ENCODE results near the gene BDKRB1.

- no peak for TF ChIP-seq EZH2 (IDR thresholded peaks at IDR 0.05; ENCODE audit: insufficient read depth, poor library complexity, severe bottlenecking)
- no peak for TF ChIP-seq EZH2phosphoT487 (IDR thresholded peaks at IDR 0.05; ENCODE audit: insufficient read depth, low read depth)
These were observed 41.2 kb upstream of the BDKRB1 start for GRCh38 chr14:96214793-96215192.

Data from GM23248 (cell line).